Neural cell (in vitro differentiated cells): Measurements from ENCODE around the gene OBI1.

ENCODE experiments used
- CTCF ChIP-seq: fragments of 450-650 bp; IDR thresholded peaks from 2 replicates; pipeline ENCODE4 v1.5.1; 2014; ENCODE audit warnings: antibody characterized with exemption, mild to moderate bottlenecking, moderate library complexity; ENCODE audit not compliant: poor library complexity, severe bottlenecking
- SMC3 ChIP-seq: fragments of 450-650 bp; conservative IDR thresholded peaks from 2 replicates; pipeline ENCODE4 v1.6.1; 2014; ENCODE audit warnings: antibody characterized with exemption, mild to moderate bottlenecking, moderate library complexity; ENCODE audit not compliant: poor library complexity
- TAF1 ChIP-seq: IDR thresholded peaks from 2 replicates; pipeline ENCODE4 v1.6.1; 2012; ENCODE audit warnings: low read depth

- no peak for TF ChIP-seq SMC3
- TF ChIP-seq CTCF = no peak
- TF ChIP-seq TAF1 = no peak
Measured at GRCh38 chr13:78566631-78567030, 92.3 kb downstream of the OBI1 start.
